Lower leg skin (tissue), 3 donors: ENCODE data around the gene AIG1.

Source experiments
- CTCF ChIP-seq, 3 donors: fragments of 450-650 bp; IDR thresholded peaks; one replicate each; pipeline ENCODE4 v1.5.1; 2016; ENCODE audit warnings: antibody characterized with exemption in 3 of 3, mild to moderate bottlenecking in 3 of 3, moderate library complexity in 2 of 3
- POLR2A ChIP-seq, 2 donors: fragments of 450-650 bp; IDR thresholded peaks; one replicate each; pipeline ENCODE4 v1.6.1; 2016 to 2017; ENCODE audit warnings: antibody characterized with exemption in 2 of 2, mild to moderate bottlenecking in 1 of 2, moderate library complexity in 1 of 2

DNA sequence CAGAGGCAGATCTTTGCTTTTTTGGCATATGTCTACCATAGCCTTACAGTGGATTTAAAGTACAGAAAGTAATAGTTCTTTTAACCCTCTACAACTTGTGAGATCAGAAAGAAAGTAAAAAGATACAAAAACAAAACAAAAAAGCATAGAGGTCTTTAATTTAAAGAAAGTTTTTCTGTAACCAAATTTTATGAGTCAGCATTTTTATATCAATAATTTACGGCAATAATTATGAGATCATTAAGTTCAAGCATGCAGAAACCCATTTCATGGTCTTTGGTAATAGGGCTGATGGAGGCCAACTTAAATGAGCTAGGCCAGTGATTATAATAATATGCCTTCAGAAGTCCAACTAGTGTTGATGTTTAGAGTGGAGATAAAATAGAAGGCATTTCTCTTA is 145.9 kb downstream of the AIG1 start:
- TF ChIP-seq CTCF (IDR thresholded peaks at IDR 0.05) (no peak), POLR2A (IDR thresholded peaks at IDR 0.05) (no peak)
